Endodermal cell (in vitro differentiated cells): ENCODE data around the gene CCT6A. TPM values are rescaled to one million over a fixed set of nuclear protein-coding genes. Genes with fewer than 3 reads are reported as not detected.
"Not testable (repeated sequence)": the region's sequence is repeated elsewhere in the genome, so short reads cannot be mapped to it uniquely, and the experiment has no call there.

Experiments
- DNase-seq: peaks from one replicate; pipeline ENCODE4 v3.0.0-alpha.2; 2017
- H3K27ac ChIP-seq: 2 replicates; pipeline ENCODE4 v1.5.1; 2013; ENCODE audit warnings: mild to moderate bottlenecking, low read depth, low read length, moderate library complexity
- H3K27me3 ChIP-seq: 2 replicates; pipeline ENCODE4 v1.6.1; 2013; ENCODE audit warnings: mild to moderate bottlenecking, low read length, moderate library complexity; ENCODE audit not compliant: insufficient read depth, control insufficient read depth, poor library complexity, severe bottlenecking
- H3K36me3 ChIP-seq: 2 replicates; pipeline ENCODE4 v1.7.0; 2013; ENCODE audit warnings: mild to moderate bottlenecking, low read length, moderate library complexity; ENCODE audit not compliant: control insufficient read depth, insufficient read depth
- H3K4me1 ChIP-seq: one replicate; pipeline ENCODE4 v1.7.0; 2013; ENCODE audit warnings: low read length; ENCODE audit not compliant: control insufficient read depth, insufficient read depth
- H3K4me3 ChIP-seq: 2 replicates; pipeline ENCODE4 v1.5.1; 2013; ENCODE audit warnings: mild to moderate bottlenecking, low read length, moderate library complexity
- H3K9ac ChIP-seq: 2 replicates; pipeline ENCODE4 v1.6.1; 2013; ENCODE audit warnings: mild to moderate bottlenecking, low read length, moderate library complexity; ENCODE audit not compliant: poor library complexity, severe bottlenecking; ENCODE audit errors: extremely low read depth
- H3K9me3 ChIP-seq: 2 replicates; pipeline ENCODE4 v1.6.1; 2013; ENCODE audit warnings: mild to moderate bottlenecking, low read length, moderate library complexity; ENCODE audit not compliant: control insufficient read depth
- H3K27ac Mint-ChIP-seq: 2 replicates; pipeline ENCODE4 v1.8.0; 2020; ENCODE audit warnings: mixed read lengths
- H3K27me3 Mint-ChIP-seq: 2 replicates; pipeline ENCODE4 v1.8.0; 2021; ENCODE audit warnings: mild to moderate bottlenecking, mixed read lengths; ENCODE audit not compliant: insufficient read depth
- H3K36me3 Mint-ChIP-seq: 2 replicates; pipeline ENCODE4 v1.8.0; 2020; ENCODE audit warnings: low read depth, mixed read lengths
- H3K4me1 Mint-ChIP-seq: 2 replicates; pipeline ENCODE4 v1.8.0; 2020; ENCODE audit warnings: mixed read lengths
- H3K4me3 Mint-ChIP-seq: 2 replicates; pipeline ENCODE4 v1.8.0; 2020; ENCODE audit warnings: mild to moderate bottlenecking, moderate library complexity, mixed read lengths
- H3K9me3 Mint-ChIP-seq: 2 replicates; pipeline ENCODE4 v1.8.0; 2020; ENCODE audit warnings: mild to moderate bottlenecking, mixed read lengths
- WGBS, 2 experiments: methylation state at CpG; one replicate each; pipeline versions ENCODE4 v1.1.5 to v1.1.7; 2013; ENCODE audit warnings: missing lambda C conversion rate in 2 of 2, mixed read lengths in 1 of 2; ENCODE audit not compliant: insufficient coverage in 1 of 2, insufficient read length in 1 of 2; 5-methylcytosine and 5-hydroxymethylcytosine counted together
- total RNA-seq, 2 donors: library from RNA; stranded (reverse); fragmentation: NEBNext Ultra II Directional in 1 of 2; extraction: Animal tissue kit (Norgen Biotek cat#: 25700) in 1 of 2; gene quantifications; 2 replicates in 1 of 2; 3 replicates in 1 of 2; pipeline ENCODE4 v1.2.1, GENCODE V29; 2021
- TF ChIP-seq, protein P1 (sequence below): fragments of 200-600 bp; sonication (generic); conservative IDR thresholded peaks from 2 replicates; pipeline ENCODE4 v1.5.0; 2021; ENCODE audit warnings: antibody characterized with exemption, mild to moderate bottlenecking

CCT6A gene
- total RNA-seq, 2 donors from 2014 or later = 225 to 230 TPM

DNA sequence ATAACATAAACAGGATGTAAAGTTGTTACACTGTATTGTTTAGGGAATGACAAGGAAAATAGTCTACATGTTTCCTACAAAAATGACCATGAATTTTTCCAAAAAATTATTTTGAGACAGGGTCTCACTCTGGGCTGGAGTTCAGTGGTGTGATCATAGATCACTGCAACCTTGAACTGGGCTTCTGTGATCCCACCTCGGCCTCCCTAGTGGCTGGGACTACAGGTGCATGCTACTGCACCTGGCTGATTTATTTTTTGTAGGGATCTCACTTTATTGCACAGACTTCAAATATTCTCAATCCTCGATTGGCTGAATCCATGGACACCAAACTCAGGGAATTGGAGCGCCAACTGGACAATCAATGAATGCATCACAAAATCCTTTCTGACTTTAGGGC lies 48.1 kb downstream of the CCT6A start:
- H3K27me3 ChIP-seq = no peaks in the 10 kb centered on the region
- no peak overlapping the region for H3K4me3 Mint-ChIP-seq
- DNase-seq = no peak
- no peaks in the 10 kb centered on the region for H3K4me1 Mint-ChIP-seq
- H3K4me3 ChIP-seq = no peak overlapping the region
- peaks cover 62% of the 10 kb centered on the region for H3K9me3 Mint-ChIP-seq
- TF ChIP-seq, protein P1, sequence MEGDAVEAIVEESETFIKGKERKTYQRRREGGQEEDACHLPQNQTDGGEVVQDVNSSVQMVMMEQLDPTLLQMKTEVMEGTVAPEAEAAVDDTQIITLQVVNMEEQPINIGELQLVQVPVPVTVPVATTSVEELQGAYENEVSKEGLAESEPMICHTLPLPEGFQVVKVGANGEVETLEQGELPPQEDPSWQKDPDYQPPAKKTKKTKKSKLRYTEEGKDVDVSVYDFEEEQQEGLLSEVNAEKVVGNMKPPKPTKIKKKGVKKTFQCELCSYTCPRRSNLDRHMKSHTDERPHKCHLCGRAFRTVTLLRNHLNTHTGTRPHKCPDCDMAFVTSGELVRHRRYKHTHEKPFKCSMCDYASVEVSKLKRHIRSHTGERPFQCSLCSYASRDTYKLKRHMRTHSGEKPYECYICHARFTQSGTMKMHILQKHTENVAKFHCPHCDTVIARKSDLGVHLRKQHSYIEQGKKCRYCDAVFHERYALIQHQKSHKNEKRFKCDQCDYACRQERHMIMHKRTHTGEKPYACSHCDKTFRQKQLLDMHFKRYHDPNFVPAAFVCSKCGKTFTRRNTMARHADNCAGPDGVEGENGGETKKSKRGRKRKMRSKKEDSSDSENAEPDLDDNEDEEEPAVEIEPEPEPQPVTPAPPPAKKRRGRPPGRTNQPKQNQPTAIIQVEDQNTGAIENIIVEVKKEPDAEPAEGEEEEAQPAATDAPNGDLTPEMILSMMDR = no peak
- no peak overlapping the region for H3K9ac ChIP-seq
- H3K27ac Mint-ChIP-seq = no peak overlapping the region
- no peaks in the 10 kb centered on the region for H3K27me3 Mint-ChIP-seq
- H3K36me3 ChIP-seq = peaks cover 51% of the 10 kb centered on the region
- no peaks in the 10 kb centered on the region for H3K9me3 ChIP-seq
- WGBS, 2 experiments = 94 to 100% methylated on average over 2 to 3 of the region's 3 CpGs
- H3K4me1 ChIP-seq = no peaks in the 10 kb centered on the region
- H3K27ac ChIP-seq = no peak overlapping the region
- no peaks in the 10 kb centered on the region for H3K36me3 Mint-ChIP-seq

DNA sequence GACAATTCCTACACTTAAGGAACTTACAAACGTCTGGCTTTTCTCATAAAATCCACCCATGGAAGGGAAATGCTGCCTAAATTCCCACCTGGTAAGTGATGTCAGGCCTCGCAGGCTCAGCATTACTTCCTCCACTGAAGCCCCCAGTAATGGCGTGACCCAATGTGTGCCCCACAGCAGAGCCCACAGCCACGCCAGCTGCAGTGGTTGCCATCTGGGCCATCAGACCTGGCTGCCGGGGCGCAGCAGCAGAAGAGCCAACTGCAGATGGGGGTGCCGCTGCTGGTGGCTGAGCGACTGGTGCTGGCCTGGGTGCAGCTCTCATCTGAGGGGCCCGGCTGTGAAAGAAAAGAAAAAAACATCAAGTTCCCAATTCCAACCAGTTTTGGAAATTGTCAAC lies 52.6 kb downstream of the CCT6A start:
- Histone ChIP-seq H3K36me3 (peaks cover 51% of the 10 kb centered on the region), H3K9me3 (peaks cover 11% of the 10 kb centered on the region)
- peaks cover 79% of the 10 kb centered on the region for H3K9me3 Mint-ChIP-seq
- H3K27me3 Mint-ChIP-seq, H3K4me1 ChIP-seq, H3K9ac ChIP-seq, H3K4me1 Mint-ChIP-seq, H3K27me3 ChIP-seq, H3K4me3 Mint-ChIP-seq, H3K27ac Mint-ChIP-seq, H3K36me3 Mint-ChIP-seq, H3K4me3 ChIP-seq, H3K27ac ChIP-seq, DNase-seq: not testable (repeated sequence)
- 90 to 94% methylated on average over 2 to 9 of the region's 9 CpGs for WGBS, 2 experiments

DNA sequence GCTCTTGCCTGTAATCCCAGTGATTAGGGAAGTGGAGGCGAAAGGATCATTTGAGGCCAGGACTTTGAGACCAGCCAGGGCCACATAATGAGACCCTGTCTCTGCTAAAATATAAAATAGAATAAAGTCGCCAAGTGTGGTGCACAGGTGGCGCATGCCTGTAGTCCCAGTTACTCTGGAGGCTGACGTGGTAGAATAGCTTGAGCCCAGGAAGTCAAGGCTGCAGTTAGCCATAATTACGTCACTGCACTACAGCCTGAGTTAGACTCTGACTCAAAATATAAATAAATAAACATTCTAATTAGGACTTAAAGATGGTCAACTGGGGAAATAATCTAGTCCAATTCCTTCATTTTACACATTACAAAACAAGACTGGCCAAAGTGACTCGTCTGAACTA lies 53.9 kb downstream of the CCT6A start:
- H3K4me3 Mint-ChIP-seq = peak overlapping the region; percentile 66

More for the DNA sequence above, 53.9 kb downstream of the CCT6A start:
- H3K4me1 Mint-ChIP-seq = no peaks in the 10 kb centered on the region
- no peak overlapping the region for H3K27ac Mint-ChIP-seq
- peaks cover 2% of the 10 kb centered on the region for H3K27me3 Mint-ChIP-seq
- no peaks in the 10 kb centered on the region for H3K36me3 Mint-ChIP-seq
- DNase-seq = no peak
- Histone ChIP-seq H3K4me3 (peak overlapping the region; percentile 99), H3K27ac (no peak overlapping the region), H3K4me1 (no peaks in the 10 kb centered on the region), H3K9ac (peak overlapping the region; percentile 90), H3K36me3 (peaks cover 39% of the 10 kb centered on the region), H3K9me3 (peaks cover 11% of the 10 kb centered on the region), H3K27me3 (no peaks in the 10 kb centered on the region)
- WGBS, 2 experiments = 34 to 36% methylated on average over 5 to 6 of the region's 6 CpGs
- H3K9me3 Mint-ChIP-seq = peaks cover 79% of the 10 kb centered on the region
- TF ChIP-seq, protein P1 = no peak
